Stimulated activated CD8-positive, alpha-beta memory T cell treated with anti-CD3 and anti-CD28 coated beads, Interleukin-4, amount 100 ng/mL, for 48 hours (primary cell): Measurements from ENCODE around the gene SLC22A25.

ENCODE experiments used
- DNase-seq: peaks from one replicate; pipeline ENCODE4 v3.0.0-alpha.2; 2020

Gene SLC22A25

DNA sequence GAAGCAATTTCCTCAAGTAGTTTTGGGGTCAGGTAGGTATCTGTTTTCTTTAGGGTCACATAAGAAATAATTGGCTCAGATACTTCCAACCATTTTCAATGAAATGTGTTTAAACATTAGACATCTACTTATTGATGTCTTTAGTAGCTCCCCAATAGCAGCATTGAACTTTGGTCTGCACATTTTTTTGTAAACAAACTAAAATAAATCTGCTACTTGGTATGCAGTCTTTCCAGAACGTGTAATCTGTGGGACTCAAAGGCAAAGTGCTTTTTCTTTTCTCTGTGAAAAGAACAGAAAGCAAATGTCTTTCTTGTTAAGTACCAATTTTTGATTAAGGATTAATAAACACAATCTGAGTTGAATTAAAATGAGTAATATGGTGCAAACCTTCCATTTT is 13.6 kb downstream of the SLC22A25 start:
- DNase-seq, result no peak

DNA sequence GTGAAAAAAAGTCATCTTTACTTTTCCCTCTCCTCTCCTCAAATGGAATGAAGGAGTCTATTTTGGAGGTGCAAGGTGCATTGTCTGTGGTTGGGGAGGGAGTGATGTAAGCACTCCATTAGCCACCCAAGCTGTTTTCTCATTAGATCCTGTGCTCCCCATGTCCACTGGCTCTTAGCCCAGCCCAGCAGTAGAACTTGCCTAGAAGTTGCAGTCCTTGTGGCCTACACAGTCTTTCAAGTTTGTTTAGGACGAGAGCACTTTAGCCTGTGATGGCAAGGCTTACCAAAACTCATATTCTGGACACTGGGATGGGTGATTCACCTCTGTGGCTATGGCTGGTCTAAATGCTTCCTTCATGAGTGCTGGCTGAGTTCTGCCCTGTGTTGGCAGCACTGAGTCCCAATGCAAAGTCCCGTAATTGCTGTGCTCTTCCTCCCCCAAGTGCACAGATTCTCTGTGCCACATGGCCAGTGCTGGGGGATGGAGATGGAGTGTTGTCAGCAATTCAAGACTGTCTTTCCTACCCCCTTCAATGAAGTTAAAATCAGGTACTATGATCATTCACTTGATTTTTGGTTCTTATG is 15.8 kb downstream of the SLC22A25 start:
- no peak for DNase-seq

DNA sequence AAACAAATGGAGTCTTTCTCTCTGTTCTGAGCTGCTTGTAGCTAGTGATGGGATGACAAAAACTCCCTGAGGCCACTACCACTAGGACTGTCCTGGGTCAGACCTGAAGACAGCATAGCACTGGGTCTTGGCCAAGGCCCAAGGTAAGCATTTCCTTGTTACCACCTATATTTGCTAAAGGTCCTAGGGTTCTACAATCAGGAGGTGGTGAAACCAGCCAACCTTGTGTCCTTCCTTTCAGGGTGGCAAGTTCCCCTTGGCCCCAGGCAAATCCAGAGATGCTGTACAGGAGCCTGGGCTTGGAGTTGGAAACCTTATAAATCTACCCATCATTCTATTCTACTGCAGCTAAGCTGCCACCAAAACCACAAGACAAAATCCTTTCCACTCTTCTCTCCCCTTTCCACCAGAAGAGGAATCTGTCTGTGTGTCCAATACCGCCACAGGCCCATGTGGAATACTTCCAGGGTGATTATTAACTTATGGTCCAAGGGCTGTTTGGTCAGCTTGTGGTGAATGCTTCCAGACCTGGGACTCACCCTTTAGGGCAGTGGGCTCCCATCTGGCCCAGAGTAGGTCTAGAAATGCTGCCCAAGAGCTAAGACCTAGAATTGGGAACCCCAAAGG is 16.8 kb downstream of the SLC22A25 start:
- DNase-seq, result no peak

DNA sequence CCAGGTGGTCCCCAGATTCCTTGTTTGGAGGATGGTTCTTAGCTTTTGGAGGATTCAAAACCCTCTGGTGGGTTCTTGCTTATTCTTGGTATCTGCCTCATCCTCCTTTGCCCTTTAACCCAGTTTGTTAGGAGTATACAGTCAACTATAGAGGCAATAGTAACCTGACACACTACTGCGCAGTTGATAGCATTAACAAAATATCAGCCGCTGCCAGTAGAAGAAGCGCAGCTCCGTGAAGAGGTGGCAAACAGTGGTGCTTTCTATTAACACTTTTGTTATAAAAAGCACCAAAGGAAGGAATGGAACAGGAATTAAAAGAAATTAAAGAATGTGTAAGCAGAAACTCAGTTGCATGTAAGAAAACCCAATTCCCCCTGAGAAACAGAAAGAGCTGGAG is 29.3 kb downstream of the SLC22A25 start:
- no peak for DNase-seq

DNA sequence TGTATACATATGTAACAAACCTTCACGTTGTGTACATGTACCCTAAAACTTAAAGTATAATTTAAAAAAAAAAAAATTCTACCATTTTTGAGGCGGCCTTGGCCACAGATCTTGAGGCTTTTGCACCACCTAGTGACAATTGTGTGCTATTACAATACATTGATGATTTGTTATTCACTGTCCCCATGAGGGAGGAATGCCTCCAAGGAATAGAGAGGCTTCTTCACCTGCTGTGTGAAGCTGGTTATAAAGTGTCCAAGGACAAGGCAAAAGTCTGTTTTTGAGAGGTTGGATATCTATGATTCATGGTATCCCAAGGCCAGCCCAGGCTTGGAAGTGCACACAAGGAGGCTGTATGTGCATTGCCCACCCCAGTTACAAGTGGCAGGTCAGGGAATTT is 30.7 kb downstream of the SLC22A25 start:
- DNase-seq, result no peak

DNA sequence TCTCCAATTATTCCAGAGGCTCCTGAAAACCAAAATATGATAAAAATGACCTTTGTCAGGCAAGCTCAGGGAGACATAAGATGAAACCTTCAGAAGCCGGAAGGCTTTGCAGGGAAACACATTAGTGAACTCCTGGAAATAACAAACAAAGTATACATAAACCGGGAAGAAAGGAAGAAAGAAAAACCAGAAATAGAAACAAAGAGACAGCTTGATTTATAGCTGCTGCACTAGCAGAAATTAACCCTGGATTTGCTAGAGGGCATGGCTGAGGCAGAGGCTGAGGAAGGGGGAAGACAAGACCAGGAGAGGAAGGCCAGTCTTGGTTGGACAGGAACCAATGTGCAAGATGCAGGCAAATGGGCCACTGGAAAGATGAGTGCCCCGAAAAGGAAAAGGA is 33.3 kb downstream of the SLC22A25 start:
- DNase-seq, result no peak
